NOMO-1 treated with DMSO at 0.1 percent for 48 hours (cell line): ENCODE results near the gene FAM117B.
"Not testable (repeated sequence)": the region's sequence is repeated elsewhere in the genome, so short reads cannot be mapped to it uniquely, and the experiment has no call there.

Source experiments
- DNase-seq: peaks from one replicate; lab custom pipeline; 2025; ENCODE audit not compliant: unreplicated experiment; lab: John Stamatoyannopoulos, UW

The FAM117B gene

GRCh38 chr2:202807431-202808138, 172.8 kb downstream of the FAM117B start:
- not testable (repeated sequence) for DNase-seq

DNA sequence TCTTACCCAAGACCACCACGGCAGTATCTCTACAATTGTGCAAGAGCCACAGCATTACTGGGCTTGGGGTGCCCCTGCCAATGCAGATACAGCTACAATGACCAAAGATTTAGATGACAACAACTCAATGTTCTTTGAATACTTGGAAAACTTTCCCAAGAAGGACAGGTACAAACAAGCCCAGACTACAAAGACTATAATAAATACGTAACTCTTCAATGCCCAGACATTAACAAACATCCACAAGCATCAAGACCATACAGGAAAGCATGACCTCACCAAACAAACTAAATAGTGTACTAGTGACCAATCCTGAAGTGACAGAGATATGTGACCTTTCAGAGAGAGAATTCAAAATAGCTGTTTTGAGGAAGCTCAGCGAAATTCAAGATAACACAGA, 174.0 kb downstream of the FAM117B start:
- no peak for DNase-seq

GRCh38 chr2:202813387-202813786, 178.6 kb downstream of the FAM117B start:
- DNase-seq, result no peak

DNA sequence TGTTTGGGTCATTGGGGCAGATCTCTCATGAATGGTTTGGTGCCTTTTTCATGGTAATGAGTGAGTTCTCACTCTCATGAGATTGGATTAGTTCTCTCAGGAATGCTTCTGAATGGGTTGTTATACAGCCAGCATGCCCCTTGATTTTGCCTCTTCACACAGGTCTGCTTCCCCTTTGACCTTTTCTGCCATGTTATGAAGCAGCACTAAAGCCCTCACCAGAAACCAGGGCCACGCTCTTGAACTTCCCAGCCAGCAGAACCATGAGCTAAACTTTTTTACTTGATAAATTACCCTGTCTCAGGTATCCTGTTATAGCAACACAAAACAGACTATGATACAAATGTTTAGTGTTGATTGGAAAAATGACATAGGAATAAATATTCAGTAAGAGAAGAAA, 179.5 kb downstream of the FAM117B start:
- DNase-seq, result no peak

- DNase-seq, result no peak
Observed at GRCh38 chr2:202815548-202816360, 181.0 kb downstream of the FAM117B start.

- DNase-seq, result no peak
Observed at GRCh38 chr2:202817771-202818170, 183.0 kb downstream of the FAM117B start.

DNA sequence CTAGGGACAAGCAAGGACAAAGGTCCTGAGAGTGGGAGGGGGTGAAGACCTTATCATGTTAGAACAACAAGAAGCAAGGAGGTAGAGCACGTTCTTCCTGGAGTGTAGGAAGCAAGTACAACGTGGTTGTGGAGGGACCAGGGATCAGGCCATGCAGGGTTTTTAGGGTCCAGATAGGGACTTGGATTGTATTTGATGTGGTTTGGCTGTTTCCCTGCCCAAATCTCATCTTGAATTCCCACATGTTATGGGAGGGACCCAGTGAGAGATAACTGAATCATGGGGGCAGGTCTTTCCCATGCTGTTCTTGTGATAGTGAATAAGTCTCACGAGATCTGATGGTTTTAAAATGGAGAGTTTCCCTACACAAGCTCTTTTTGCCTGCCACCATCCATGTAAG, 183.6 kb downstream of the FAM117B start:
- DNase-seq, result no peak
